Measurements from ENCODE around the gene ARL13B.

ARL13B gene

DNA sequence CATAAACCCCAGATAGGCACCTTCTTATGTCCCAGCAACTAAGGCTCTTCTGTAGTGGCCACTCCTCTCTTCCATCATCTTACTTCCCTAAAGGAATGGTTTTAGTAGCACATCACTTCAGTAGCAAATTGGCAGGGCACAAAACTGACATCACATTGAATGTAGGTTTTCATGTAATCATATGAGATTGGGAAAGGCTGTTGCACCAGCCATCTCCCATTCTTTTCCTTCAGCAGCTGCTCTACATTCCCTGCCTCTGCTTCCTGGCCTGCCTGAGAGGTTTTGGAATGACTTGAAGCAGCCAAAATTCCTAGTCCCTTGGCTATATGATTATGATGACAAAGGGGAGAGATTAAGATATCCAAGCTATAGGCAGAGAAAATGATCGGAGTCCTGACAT lies 119.4 kb downstream of the ARL13B start:
- DNase-seq (ENCODE audit: low read depth in 3 of 3): no peak

DNA sequence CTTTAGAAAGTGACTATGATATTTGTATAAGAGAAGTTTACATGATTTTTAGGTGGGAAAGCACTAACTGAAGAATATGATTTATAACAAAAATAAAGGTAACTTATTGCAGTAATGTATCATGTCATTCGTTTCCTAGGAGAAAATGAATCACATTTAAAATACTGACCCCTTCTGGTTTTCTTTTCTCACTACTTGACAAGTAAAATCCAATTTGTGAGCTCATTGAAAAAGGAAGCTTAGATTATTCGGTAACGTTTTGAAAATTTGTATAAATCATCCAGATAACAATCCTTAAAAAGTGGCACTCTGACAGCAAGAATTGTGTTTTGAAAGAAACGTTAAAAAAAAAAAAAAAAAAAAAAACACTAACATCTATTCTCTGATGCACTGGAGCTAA lies 121.9 kb downstream of the ARL13B start:
- DNase-seq (ENCODE audit: low read depth in 3 of 3): no peak

All from stimulated activated CD4-positive, alpha-beta T cell treated with anti-CD3 and anti-CD28 coated beads, TNF-alpha, amount 100 ng/mL, for 48 hours (primary cell).